ENCODE data around the gene KRT10. TPM values are rescaled to one million over a fixed set of nuclear protein-coding genes. Genes with fewer than 3 reads are reported as not detected.

The KRT10 gene
- total RNA-seq, 1 experiment from 2014 or later, result 54.7 TPM

DNA sequence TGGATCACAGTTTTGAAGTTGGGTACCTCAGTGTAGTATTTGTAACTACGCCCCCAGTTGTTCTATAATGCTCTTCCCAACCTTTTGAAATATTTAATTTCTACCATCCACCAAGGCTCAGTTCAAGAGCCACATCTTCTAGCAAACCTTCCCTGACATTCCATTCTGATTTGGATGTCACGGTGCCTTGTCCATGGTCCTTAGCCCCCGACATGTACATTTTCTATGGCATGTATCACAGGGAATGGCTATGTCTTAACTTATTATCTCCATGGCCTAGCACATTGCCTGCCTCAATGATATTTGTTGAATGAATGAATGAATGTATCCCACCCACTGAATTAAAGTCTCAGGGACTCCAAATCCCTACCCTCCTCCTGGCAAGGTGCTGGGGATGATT is 16.3 kb downstream of the KRT10 start:
- no peak for DNase-seq (ENCODE audit: low read depth)

GRCh38 chr17:40803617-40804082 is 18.8 kb downstream of the KRT10 start:
- DNase-seq (ENCODE audit: low read depth), result peak; percentile 82

DNA sequence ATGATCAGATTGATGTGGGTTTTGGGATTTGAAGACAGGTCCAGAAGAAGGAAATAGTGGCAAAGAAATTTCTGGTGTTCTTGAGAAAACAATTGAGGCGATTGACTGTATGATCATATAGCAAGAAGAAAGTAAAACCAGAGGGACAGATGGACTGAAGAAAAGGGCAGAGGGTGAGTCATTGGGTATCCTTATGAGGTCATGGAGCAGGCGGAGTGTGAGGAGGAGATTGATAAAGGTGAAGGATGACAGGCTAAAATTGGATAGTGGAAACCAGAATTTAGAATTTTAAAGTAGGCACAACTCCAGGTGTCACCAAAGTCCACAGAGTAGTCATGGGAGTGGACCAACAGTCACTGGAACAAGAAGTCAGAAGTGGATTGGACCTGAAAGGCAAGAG is 21.3 kb downstream of the KRT10 start:
- no peak for DNase-seq (ENCODE audit: low read depth)

DNA sequence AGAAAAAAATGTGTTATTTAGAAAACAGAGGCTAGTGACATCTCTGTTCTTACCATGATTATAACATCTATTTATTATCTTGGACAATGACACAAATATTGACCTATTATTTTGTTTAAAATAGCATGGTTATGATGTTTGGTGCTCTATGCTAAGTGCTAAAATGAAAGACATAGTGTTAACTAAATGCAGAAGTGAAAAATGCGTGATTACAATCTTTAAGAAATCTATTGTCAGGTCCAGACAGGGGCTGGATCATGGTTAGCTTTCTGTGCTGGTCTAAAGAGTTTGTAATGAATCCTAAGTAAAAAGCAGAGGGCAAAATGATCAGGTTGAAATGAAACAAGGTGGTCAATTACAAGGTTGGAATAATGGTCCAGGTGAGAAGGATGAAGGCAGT is 22.0 kb downstream of the KRT10 start:
- DNase-seq (ENCODE audit: low read depth), result no peak

DNA sequence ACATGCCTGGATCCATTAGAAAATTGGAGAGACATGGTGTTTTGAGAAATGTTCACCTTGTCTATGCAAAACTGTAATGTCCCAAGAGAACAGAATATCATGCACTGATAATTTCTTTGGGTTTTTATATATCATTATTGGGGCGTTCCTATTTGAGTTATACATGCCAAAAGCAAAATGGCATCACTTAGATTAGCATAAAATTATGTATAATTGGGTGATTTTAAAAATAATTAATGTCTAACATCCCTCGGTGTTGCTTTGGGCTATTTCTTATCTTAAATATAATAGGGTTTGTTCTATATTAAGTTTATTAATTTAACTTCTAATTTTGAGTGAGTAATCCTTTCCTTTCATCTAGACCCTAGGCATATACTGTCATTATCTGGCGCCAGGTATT is 22.6 kb downstream of the KRT10 start, which contains the start of gene KRT28:
TSS of gene KRT28 (minus strand) at position 101 of the 400 bp plus-strand sequence. CDS start at position 35, 66 bp downstream.
- no peak for DNase-seq (ENCODE audit: low read depth)

DNA sequence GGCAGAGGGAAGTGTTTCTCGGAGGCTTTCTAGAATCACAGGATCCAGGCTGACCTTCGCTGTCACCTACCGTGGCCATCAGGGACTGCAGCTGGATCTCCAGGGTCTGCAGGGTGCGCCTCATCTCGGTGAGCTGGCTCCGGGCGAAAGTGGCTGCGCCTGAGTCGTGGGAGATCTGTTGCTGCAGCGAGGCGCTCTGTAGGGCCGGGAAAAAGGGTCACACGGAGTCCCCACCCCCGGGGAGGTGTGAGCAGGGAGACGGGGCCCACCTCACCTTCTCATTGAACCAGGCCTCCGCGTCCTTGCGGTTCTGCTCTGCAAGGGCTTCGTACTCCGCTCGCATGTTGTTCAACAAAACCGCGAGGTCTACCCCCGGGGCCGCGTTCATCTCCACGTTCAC is 25.6 kb downstream of the KRT10 start:
- DNase-seq (ENCODE audit: low read depth), result no peak

GRCh38 chr17:40795019-40795667 is 27.3 kb downstream of the KRT10 start:
- no peak for DNase-seq (ENCODE audit: low read depth)

DNA sequence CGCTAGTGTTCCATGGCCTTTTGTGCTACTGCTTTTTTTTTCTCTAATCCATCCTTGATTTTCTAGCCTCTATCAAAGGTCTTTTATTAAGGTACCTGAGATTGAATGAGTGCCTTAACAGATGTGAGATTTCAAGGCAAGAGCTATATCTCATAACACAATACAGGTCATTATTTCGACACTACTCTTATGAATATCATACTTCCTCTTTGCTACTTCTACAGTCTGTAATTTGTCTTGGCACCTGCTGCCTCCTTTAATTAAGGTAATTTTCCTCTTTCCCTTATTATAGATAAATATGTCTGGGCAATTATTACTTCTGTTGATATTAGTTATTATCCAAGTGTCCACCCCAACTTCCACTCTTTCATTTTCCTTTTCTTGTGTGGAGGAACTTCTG is 27.9 kb downstream of the KRT10 start:
- no peak for DNase-seq (ENCODE audit: low read depth)

GRCh38 chr17:40793832-40794231 is 28.6 kb downstream of the KRT10 start:
- no peak for DNase-seq (ENCODE audit: low read depth)

DNA sequence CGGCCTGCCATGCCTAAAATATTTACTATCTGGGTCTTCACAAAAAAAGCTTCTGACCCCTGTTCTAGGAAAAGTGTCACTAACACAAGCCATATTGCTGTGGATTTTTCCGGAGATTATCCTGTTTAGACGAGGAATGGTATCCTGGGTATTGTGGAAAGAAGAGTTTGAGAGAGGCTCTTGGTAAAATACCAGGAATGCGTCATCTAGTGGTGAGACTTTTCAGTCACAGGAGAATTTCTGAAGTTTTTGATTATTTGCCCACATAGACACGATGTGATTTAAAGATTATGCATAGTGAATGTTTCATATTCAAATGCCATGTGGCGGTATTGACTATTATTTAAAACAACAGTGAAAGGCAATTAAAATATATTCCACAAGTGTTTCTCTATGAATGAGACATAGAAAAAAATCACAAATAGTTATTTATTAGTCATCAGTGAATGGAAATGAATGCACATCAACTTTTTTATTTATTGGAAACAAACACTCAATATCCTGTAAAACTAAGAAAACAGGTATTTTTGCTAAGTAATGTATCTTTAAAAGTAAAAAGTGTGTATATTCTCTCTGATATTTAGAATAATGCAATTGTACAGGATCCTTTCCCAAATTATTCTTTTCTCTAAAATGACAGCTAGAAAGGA is 30.5 kb downstream of the KRT10 start:
- peak; percentile 25 for DNase-seq (ENCODE audit: low read depth)

- no peak for DNase-seq (ENCODE audit: low read depth)
Measured at GRCh38 chr17:40791111-40791510, 31.3 kb downstream of the KRT10 start.

DNA sequence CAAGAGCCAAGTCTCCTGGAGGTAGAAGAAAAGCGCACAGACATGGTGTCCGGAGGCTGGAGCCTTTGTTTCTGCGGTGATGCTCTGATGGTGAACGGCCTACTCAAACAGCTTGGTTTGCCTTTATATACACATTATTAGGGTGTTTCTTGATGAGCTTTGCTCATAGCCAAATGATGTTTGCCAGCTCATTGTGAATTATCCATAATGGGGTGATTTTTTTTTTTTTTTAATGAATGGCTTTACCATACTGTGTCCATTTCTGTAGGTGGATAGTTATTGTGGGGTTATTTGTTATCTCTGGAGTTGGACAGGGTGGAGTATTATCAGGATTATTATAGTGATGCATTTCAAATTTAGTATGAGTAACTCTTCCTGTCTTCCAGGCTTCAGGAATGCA is 40.0 kb downstream of the KRT10 start, which contains the start of gene KRT27:
TSS of gene KRT27 (minus strand) at position 101 of the 400 bp plus-strand sequence. CDS start at position 44, 57 bp downstream.
- no peak for DNase-seq (ENCODE audit: low read depth)

GRCh38 chr17:40779181-40779909 is 43.1 kb downstream of the KRT10 start:
- DNase-seq (ENCODE audit: low read depth), result no peak

DNA sequence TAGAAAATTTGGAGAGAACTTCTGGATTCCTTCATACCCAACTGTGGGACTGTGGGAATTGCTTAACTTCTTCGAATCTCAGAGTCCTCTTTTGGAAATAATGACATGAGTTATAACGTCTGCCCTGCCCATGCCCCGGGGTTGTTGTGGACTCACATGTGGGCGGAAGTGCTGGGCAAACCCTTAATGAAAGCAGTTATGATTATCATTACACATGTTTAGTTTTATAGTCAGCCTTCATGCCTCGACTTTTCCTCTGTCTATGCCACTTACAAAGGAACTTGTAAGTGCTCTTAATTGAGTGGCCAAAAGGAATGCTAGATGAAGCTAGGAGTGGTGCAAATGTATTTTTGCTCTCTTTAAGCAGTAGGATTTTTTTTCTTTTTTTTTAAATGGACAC is 44.0 kb downstream of the KRT10 start:
- DNase-seq (ENCODE audit: low read depth), result no peak

DNA sequence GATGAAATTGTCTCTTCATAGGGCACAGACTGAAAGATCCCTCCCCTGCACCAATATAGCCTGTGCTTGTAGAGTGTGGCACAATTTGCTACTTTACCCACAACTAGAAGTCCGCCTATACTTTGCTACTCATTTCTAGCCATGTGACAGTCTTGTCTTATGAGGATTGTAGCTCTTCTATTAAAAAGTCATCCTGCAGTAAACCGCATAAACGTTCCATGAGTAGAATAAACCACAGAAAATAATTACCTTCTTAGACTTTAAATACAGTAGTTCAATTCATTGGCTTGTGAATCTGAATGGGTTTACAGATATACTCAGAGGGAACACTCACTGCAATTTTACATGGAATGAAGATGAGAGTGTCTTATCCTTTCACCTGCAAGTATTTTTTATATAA is 44.4 kb downstream of the KRT10 start:
- no peak for DNase-seq (ENCODE audit: low read depth)

DNA sequence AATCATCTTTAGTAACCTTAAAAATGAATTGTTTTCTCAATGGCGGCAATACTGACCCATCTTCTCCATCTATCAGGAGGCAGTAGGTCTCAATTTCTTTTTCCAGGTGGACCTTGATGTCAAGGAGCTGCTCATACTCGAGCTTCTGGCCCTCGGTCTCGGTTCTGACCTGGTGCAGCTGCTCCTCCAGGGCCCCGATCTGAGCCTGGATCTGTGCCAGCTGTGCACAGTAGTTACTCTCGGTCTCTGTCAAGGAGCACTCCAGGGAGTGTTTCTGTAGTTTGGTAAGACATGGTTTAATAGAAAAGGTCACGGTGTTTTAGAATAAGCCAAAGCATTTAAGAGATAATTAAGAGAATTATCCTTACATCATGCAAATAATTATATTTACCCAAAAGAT is 45.0 kb downstream of the KRT10 start:
- DNase-seq (ENCODE audit: low read depth), result no peak

GRCh38 chr17:40775945-40776344 is 46.5 kb downstream of the KRT10 start:
- no peak for DNase-seq (ENCODE audit: low read depth)

GRCh38 chr17:40772101-40772500 is 50.3 kb downstream of the KRT10 start, which contains the start of gene KRT26:
Gene KRT26, minus strand, starts transcription at chr17:40772201. Its CDS starts 88 bp downstream, at chr17:40772113.
- DNase-seq (ENCODE audit: low read depth), result no peak

All from Daoy (cell line).